Adipocyte (in vitro differentiated cells): ENCODE data around the gene UQCRH.
A peak's percentile ranks its signal among the peaks of the same experiment; 100 is the strongest.
"Not testable (repeated sequence)": the region's sequence is repeated elsewhere in the genome, so short reads cannot be mapped to it uniquely, and the experiment has no call there.

ENCODE experiments used
- DNase-seq: peaks from one replicate; pipeline ENCODE4 v3.0.0-alpha.2; 2015; ENCODE audit warnings: low read depth
- H3K27me3 ChIP-seq: replicated peaks from 2 replicates; pipeline ENCODE4 v1.7.0; 2013; ENCODE audit warnings: mild to moderate bottlenecking, low read length, moderate library complexity; ENCODE audit not compliant: control insufficient read depth, insufficient read depth
- H3K36me3 ChIP-seq: 2 replicates; pipeline ENCODE4 v1.7.0; 2013; ENCODE audit warnings: low read length, mild to moderate bottlenecking, moderate library complexity; ENCODE audit not compliant: control insufficient read depth, insufficient read depth, severe bottlenecking
- H3K4me1 ChIP-seq: 2 replicates; pipeline ENCODE4 v1.7.0; 2013; ENCODE audit warnings: mild to moderate bottlenecking, low read length, moderate library complexity; ENCODE audit not compliant: control insufficient read depth, insufficient read depth
- H3K4me3 ChIP-seq: 2 replicates; pipeline ENCODE4 v1.7.0; 2013; ENCODE audit warnings: mild to moderate bottlenecking, low read length, moderate library complexity
- H3K9ac ChIP-seq: 2 replicates; pipeline ENCODE4 v1.7.0; 2013; ENCODE audit warnings: mild to moderate bottlenecking, low read length, moderate library complexity
- H3K9me3 ChIP-seq: 2 replicates; pipeline ENCODE4 v1.7.0; 2013; ENCODE audit warnings: mild to moderate bottlenecking, low read length, moderate library complexity; ENCODE audit not compliant: control insufficient read depth

Gene UQCRH

DNA sequence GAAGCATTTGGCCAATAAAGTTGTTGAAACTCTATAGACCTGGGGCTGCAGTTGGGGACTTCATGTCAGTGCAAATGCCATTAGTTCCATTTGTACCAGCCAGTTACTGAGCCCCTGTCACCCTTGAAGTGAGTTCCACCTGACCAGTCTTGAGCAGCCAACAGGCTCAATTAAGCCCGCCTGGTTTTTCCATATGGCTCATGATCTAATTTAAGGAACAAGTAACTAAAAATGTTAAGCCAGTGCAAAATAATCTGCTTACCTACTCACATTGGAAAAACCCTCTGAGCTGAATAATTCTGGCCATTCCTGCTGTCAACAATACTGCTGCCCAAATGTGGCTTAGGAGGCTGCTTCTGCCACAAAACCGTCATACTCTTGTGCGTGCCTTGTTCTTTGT is 58.7 kb downstream of the UQCRH start:
- Histone ChIP-seq H3K9ac (no peak overlapping the region), H3K4me3 (no peak overlapping the region), H3K4me1 (peaks cover 12% of the 10 kb centered on the region), H3K36me3 (peaks cover 63% of the 10 kb centered on the region), H3K9me3 (no peaks in the 10 kb centered on the region), H3K27me3 (no peaks in the 10 kb centered on the region)
- no peak for DNase-seq

DNA sequence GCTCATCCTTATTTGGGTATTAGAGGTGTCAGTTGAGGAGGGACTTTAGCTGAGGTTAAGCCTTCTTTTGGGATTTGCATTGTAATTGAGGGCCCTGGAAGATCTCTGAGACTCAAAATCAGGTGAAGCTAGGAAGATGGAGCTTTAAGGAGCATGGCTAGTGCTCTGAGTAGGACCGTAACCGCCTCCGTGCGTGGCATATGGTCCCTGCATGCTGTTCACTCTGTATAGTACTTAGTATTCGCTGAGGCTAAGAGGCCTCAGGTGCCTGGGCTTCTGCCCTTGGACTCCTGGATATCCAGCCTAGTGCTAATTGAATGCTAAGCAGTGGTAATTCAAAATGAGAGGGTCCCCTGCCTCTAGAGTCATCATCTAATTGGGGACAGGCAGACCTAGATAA is 59.6 kb downstream of the UQCRH start:
- Histone ChIP-seq H3K27me3 (no peaks in the 10 kb centered on the region), H3K9ac (no peak overlapping the region), H3K4me1 (peaks cover 12% of the 10 kb centered on the region), H3K36me3 (peaks cover 60% of the 10 kb centered on the region), H3K4me3 (no peak overlapping the region), H3K9me3 (no peaks in the 10 kb centered on the region)
- DNase-seq, result no peak

DNA sequence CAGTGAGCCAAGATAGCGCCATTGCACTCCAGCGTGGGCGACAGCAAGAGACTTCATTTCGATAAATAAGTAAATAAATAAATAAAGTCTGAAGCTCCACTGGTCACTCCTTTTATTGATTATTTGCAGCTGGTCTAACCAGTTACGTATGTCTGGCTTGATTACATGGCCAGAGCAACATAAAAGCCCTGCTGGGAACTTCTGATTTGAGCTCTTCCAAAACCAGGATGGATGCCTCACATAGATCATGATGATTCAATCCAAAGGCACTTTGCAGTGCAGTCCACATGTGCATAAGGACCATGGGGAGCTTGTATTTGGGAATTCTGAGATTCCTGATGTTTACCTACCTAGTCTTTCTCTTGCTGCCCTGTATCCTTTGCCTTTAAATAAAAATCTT is 61.1 kb downstream of the UQCRH start:
- no peak overlapping the region for H3K4me3 ChIP-seq
- H3K27me3 ChIP-seq, result no peaks in the 10 kb centered on the region
- DNase-seq, result peak; percentile 17
- H3K9me3 ChIP-seq, result no peaks in the 10 kb centered on the region
- peaks cover 55% of the 10 kb centered on the region for H3K36me3 ChIP-seq
- H3K4me1 ChIP-seq, result peaks cover 19% of the 10 kb centered on the region
- no peak overlapping the region for H3K9ac ChIP-seq

DNA sequence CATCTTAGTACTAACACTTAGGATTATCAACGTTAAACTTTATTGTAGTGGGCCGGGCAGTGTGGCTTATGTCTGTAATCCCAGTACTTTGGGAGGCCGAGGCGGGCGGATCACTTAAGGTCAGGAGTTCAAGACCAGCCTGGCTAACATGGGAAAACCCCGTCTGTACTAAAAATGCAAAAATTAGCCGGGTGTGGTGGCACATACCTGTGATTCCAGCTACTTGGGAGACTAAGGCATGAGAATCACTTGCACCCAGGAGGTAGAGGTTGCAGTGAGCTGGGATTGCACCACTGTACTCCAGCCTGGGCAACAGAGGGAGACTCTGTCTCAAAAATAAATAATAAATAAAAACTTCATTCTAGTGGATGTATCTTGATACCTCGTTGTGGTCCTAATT is 62.3 kb downstream of the UQCRH start:
- not testable (repeated sequence) for H3K4me3 ChIP-seq, DNase-seq, H3K9me3 ChIP-seq, H3K27me3 ChIP-seq, H3K9ac ChIP-seq
- Histone ChIP-seq H3K36me3 (peaks cover 50% of the 10 kb centered on the region), H3K4me1 (peaks cover 27% of the 10 kb centered on the region)
